ENCODE data around the gene HERC3.
A peak's percentile ranks its signal among the peaks of the same experiment; 100 is the strongest.

Gene HERC3

DNA sequence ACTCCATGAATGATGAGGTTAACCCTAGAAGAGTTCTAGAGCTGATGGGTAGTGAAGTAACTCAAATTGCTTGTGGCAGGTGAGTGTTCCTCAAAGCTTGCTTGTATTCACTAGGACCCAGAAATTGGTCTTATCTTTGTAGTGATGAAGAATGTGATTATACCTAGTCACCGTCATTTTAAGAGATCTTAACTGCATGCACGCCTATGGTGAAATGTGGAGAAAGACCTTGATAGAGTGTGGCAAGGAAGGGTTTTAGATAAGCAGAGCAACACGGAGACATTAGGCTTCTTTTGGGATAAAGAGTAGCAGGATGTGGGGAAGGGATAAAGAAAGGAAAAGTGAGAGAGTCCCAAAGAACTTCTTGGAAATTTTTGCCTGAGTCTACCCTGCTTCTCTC, 62.9 kb downstream of the HERC3 start:
- TF ChIP-seq, protein P1, sequence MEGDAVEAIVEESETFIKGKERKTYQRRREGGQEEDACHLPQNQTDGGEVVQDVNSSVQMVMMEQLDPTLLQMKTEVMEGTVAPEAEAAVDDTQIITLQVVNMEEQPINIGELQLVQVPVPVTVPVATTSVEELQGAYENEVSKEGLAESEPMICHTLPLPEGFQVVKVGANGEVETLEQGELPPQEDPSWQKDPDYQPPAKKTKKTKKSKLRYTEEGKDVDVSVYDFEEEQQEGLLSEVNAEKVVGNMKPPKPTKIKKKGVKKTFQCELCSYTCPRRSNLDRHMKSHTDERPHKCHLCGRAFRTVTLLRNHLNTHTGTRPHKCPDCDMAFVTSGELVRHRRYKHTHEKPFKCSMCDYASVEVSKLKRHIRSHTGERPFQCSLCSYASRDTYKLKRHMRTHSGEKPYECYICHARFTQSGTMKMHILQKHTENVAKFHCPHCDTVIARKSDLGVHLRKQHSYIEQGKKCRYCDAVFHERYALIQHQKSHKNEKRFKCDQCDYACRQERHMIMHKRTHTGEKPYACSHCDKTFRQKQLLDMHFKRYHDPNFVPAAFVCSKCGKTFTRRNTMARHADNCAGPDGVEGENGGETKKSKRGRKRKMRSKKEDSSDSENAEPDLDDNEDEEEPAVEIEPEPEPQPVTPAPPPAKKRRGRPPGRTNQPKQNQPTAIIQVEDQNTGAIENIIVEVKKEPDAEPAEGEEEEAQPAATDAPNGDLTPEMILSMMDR (IDR thresholded peaks at IDR 0.05) = no peak

DNA sequence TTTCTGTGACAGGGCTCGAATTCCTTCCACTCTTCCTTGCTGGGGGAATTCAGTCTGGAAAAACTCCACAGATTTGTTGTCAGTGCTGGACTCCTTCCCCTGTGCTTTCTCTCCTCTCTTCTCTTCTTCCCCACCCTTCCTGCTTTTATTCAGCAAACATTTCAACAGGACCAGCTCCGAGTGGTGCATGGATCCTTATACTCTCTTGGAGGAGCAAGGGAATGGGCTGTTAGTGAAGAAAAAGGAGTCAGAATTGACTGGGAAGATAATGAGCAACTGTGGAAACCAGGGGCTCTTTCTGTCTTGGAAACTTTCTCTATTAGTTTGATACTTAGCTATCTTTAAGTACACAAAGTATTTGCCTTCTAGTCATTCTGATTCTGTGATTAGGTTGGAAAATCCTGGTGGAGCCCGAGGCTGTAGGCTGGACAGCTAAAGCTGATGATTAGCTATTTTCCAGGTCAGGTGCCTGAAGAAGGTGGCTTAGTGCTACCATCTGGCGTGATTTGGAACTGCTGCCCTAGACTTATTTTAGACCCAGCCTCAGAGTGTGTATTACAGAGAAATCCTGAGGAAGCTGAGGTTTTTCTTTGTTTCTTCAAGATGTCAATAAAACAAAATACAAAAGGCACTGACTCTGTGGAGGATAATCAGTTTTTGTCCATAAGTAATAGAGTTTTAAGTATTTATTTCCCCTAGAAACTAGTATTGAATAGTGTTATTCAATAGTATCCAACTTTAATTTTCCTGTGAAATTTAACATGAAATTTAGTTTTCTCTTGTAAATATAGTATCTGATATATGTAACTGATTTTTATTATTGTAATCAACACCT, 67.0 kb downstream of the HERC3 start:
- Histone ChIP-seq H3K4me3 (no peak overlapping the region), H3K27ac (peak overlapping the region in 1 of 2 donors; percentile 10)
- TF ChIP-seq, protein P1 (IDR thresholded peaks at IDR 0.05) = peak; percentile 41
- DNase-seq (ENCODE audit: low spot score) = no peak

More for the DNA sequence above, 62.9 kb downstream of the HERC3 start:
- no peak overlapping the region for H3K4me3 ChIP-seq
- no peak overlapping the region for H3K27ac ChIP-seq
- no peak for DNase-seq (ENCODE audit: low spot score)

DNA sequence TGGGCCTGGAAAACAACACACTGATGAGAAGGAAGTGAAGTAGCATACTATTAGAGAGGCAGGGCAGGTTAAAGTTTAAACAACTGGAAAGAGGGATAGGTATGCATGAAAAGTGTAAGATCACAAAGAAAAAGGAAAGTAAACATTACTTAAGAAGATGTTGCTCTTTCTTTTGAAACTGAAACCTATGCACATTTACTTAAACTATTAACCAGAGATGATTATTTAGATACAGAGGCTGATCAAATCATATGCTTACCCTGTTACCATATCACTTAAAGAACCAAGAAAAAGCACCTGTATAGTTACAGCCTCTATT, 67.6 kb downstream of the HERC3 start:
- TF ChIP-seq, protein P1 (IDR thresholded peaks at IDR 0.05) = no peak
- no peak overlapping the region for H3K27ac ChIP-seq
- DNase-seq (ENCODE audit: low spot score) = no peak
- no peak overlapping the region for H3K4me3 ChIP-seq

DNA sequence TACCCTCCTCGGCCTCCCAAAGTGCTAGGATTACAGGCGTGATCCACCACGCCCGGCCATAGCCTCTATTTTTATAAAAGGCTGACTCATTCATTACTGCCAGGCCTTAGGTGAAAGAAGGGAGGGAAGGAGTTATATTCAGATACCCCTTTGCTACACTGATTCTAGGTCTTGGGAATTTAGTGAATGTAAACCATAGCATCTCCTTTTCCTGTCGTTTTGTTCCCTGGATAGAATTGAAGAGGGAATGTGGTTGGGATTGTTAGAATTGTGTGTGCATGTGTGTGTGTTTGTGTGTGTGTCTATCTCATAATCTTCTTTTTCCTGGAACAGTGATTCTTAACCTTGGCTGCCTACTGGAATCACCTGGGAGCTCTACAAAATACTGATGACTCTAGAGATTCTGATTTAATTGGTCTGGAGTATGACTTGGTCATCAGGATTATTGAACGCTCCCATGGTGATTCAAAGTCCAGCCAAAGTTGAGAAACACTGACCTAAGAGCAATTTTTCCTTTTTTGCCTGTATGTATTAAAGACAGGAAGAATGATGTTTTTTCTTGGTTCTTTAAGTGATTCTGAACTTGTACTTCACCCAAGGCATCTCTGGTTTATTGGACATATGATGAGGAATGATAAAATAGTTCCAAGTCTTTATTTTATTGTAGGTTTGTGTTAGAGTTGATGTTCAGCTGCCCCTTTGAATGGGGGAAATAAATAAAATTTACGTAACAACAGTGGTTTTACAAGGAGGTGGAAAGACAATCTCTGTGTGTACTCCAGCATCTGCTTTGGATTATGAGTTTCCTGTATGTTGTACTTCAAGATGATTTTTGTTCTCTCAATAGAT, 68.4 kb downstream of the HERC3 start:
- TF ChIP-seq, protein P1 (IDR thresholded peaks at IDR 0.05) = no peak
- Histone ChIP-seq H3K4me3 (no peak overlapping the region), H3K27ac (no peak overlapping the region)
- no peak for DNase-seq (ENCODE audit: low spot score)

DNA sequence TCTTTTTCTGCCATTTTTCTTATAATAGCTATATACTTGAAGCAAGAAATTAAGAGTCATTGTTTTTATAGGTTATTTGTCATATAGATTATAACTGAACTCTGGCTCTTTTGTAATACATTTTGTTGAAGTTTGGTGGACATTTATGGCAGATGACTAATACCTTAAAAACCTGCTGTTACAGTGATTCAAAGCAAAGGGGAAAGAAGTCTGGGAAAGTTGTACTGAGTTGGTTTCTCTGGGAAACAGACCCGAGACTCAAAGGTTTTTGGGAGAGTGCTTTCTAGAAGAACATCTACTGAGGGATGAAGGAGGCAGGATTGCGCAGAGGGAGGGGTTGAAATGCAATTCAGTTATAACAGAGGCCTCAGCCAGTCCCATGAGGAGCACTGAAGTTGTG, 69.5 kb downstream of the HERC3 start:
- H3K27ac ChIP-seq = no peak overlapping the region
- no peak for DNase-seq (ENCODE audit: low spot score)
- TF ChIP-seq, protein P1 (IDR thresholded peaks at IDR 0.05) = no peak
- H3K4me3 ChIP-seq = no peak overlapping the region

DNA sequence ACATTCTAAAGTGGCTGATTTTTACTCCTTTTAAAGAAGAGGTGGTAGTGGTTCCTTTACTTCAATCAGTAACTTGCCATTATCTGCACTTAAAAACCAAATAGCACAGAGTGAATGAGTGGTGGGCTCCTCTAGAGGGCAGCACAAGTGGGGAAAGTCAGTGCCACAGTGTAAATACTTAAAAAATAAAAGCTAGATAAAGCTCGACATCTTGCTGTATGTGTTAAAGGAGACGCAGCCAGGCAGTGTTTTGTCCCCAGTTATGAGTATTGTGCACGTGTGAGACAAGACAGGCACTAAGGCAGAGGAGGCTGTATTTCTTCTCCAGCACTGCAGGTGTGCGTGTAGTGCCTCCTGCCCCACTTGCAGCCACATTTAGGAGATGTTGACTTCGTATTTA, 80.7 kb downstream of the HERC3 start:
- no peak overlapping the region for H3K4me3 ChIP-seq
- no peak overlapping the region for H3K27ac ChIP-seq
- DNase-seq (ENCODE audit: low spot score) = no peak
- TF ChIP-seq, protein P1 (IDR thresholded peaks at IDR 0.05) = no peak

Data from coronary artery (tissue), 2 donors.